HFFc6 (cell line): ENCODE data around the gene BPIFA1. TPM values are rescaled to one million over a fixed set of nuclear protein-coding genes. Genes with fewer than 3 reads are reported as not detected.

ENCODE experiments used
- DNase-seq: peaks from one replicate; pipeline ENCODE4 v3.0.0-alpha.2; 2018
- H3K27ac Mint-ChIP-seq: 2 replicates; pipeline ENCODE4 v1.8.0; 2020; ENCODE audit warnings: mild to moderate bottlenecking, mixed read lengths
- H3K27me3 Mint-ChIP-seq: 2 replicates; pipeline ENCODE4 v1.8.0; 2021; ENCODE audit warnings: mild to moderate bottlenecking, moderate library complexity, mixed read lengths; ENCODE audit not compliant: insufficient read depth
- H3K36me3 Mint-ChIP-seq: 2 replicates; pipeline ENCODE4 v1.8.0; 2021; ENCODE audit warnings: low read depth, mixed read lengths
- H3K4me1 Mint-ChIP-seq: 2 replicates; pipeline ENCODE4 v1.8.0; 2020; ENCODE audit warnings: low read depth, mixed read lengths
- H3K4me3 Mint-ChIP-seq: 2 replicates; pipeline ENCODE4 v1.8.0; 2020; ENCODE audit warnings: mild to moderate bottlenecking, moderate library complexity, mixed read lengths
- H3K9me3 Mint-ChIP-seq: 2 replicates; pipeline ENCODE4 v1.8.0; 2020; ENCODE audit warnings: mild to moderate bottlenecking, mixed read lengths
- CTCF ChIP-seq: fragments of 200-600 bp; sonication (generic); IDR thresholded peaks from 2 replicates; pipeline ENCODE4 v1.5.0; 2021; ENCODE audit warnings: antibody characterized with exemption, mild to moderate bottlenecking
- total RNA-seq, 6 experiments: library from RNA; stranded (reverse); fragmentation: NEBNext Ultra II Directional; extraction: Animal tissue kit (Norgen Biotek cat#: 25700); gene quantifications; 2 replicates in 1 of 6; 3 replicates in 5 of 6; pipeline ENCODE4 v1.2.3, GENCODE V29; 2021

BPIFA1 gene
- total RNA-seq, 6 experiments from 2014 or later: not detected

- peak; percentile 97 for TF ChIP-seq CTCF
- H3K4me1 Mint-ChIP-seq: no peaks in the 10 kb centered on the region
- no peak for DNase-seq
- no peak overlapping the region for H3K4me3 Mint-ChIP-seq
- no peak overlapping the region for H3K27ac Mint-ChIP-seq
- no peaks in the 10 kb centered on the region for H3K36me3 Mint-ChIP-seq
- H3K27me3 Mint-ChIP-seq: peaks cover 36% of the 10 kb centered on the region
- H3K9me3 Mint-ChIP-seq: no peaks in the 10 kb centered on the region
Measured at GRCh38 chr20:33291830-33292355, 56.1 kb downstream of the BPIFA1 start.

Other genes starting within 250 kb of the BPIFA1 start
- gene SUN5, start 231.6 kb upstream of the BPIFA1 start, total RNA-seq: not detected
- gene BPIFB2, start 228.3 kb upstream of the BPIFA1 start, total RNA-seq: not detected
- gene BPIFB6, start 204.3 kb upstream of the BPIFA1 start, total RNA-seq: not detected
- gene BPIFB3, start 182.1 kb upstream of the BPIFA1 start, total RNA-seq: not detected
- not detected for gene BPIFB4, start 156.4 kb upstream of the BPIFA1 start, total RNA-seq
- not detected for gene BPIFA2, start 67.8 kb upstream of the BPIFA1 start, total RNA-seq
- gene BPIFA3, start 18.6 kb upstream of the BPIFA1 start, total RNA-seq: not detected
- not detected for gene BPIFB1, start 47.2 kb downstream of the BPIFA1 start, total RNA-seq
- 10 to 100 TPM; 22.8 to 28.4 (median 25.0) TPM for gene CDK5RAP1, start 165.5 kb downstream of the BPIFA1 start, total RNA-seq
- 10 to 100 TPM; 13.9 to 22.2 (median 20.9) TPM for gene SNTA1, start 207.8 kb downstream of the BPIFA1 start, total RNA-seq